ENCODE results near the gene MTX2.

The MTX2 gene

DNA sequence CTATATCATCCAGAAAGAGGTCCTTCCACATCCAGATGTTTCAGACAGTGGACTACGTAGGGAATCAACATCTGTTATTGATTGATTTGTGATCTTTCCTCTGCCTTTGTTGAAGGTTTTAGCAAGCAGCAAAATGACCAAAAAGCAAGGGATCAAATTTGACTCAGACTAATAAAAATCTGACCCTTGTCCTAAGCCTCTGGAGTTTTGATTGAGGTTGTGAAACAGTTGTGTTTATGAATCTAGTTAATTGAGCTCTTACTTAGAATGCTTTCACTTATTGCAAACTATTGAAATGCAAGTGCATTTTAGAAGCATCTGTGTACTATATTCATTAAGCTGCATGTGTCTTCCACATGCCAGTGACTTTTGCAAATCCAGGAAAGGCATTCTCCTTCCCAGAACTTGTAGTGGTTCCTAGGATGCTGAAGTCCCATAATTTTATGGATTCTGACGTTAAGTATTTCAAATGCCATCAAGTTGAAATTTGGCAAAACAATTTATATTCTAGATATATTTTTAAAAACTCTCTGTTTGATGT is 116.0 kb downstream of the MTX2 start:
- TF ChIP-seq MYC (IDR thresholded peaks at IDR 0.05; ENCODE audit: low read depth, low read length) (no peak), POLR2A (IDR thresholded peaks at IDR 0.05; ENCODE audit: extremely low read depth, insufficient read length) (no peak)
- TF ChIP-seq, protein P1, sequence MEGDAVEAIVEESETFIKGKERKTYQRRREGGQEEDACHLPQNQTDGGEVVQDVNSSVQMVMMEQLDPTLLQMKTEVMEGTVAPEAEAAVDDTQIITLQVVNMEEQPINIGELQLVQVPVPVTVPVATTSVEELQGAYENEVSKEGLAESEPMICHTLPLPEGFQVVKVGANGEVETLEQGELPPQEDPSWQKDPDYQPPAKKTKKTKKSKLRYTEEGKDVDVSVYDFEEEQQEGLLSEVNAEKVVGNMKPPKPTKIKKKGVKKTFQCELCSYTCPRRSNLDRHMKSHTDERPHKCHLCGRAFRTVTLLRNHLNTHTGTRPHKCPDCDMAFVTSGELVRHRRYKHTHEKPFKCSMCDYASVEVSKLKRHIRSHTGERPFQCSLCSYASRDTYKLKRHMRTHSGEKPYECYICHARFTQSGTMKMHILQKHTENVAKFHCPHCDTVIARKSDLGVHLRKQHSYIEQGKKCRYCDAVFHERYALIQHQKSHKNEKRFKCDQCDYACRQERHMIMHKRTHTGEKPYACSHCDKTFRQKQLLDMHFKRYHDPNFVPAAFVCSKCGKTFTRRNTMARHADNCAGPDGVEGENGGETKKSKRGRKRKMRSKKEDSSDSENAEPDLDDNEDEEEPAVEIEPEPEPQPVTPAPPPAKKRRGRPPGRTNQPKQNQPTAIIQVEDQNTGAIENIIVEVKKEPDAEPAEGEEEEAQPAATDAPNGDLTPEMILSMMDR (IDR thresholded peaks at IDR 0.05; ENCODE audit: low read depth, low read length): no peak
- TF ChIP-seq, protein P2, sequence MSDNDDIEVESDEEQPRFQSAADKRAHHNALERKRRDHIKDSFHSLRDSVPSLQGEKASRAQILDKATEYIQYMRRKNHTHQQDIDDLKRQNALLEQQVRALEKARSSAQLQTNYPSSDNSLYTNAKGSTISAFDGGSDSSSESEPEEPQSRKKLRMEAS (IDR thresholded peaks at IDR 0.05; ENCODE audit: low read depth, low read length): no peak
- H3K4me3 ChIP-seq (ENCODE audit: low read depth, low read length): no peak overlapping the region
- DNase-seq (ENCODE audit: low read depth): no peak

DNA sequence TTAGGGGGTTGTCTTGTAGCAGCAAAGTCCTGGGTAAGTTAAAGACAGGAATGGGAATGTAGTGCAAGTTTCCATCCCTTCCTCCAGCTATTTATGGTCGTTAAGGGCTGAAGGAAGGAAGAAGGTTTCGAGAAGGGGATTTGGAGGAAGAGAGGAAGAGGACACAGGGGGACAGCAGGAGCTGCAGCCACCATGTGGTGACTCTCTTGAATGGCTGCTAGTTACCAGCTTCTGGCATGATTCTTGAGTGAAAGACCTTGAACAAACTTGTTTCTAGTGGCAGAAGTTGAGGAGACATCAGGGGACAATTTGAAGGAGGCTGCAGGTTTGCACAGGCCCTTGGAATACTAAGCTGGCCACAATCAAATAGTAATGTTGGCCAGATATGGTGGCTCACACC is 116.6 kb downstream of the MTX2 start:
- no peak for TF ChIP-seq POLR2A (IDR thresholded peaks at IDR 0.05; ENCODE audit: extremely low read depth, insufficient read length)
- TF ChIP-seq, protein P2 (IDR thresholded peaks at IDR 0.05; ENCODE audit: low read depth, low read length): no peak
- no peak for TF ChIP-seq MYC (IDR thresholded peaks at IDR 0.05; ENCODE audit: low read depth, low read length)
- TF ChIP-seq, protein P1 (IDR thresholded peaks at IDR 0.05; ENCODE audit: low read depth, low read length): no peak
- peak; percentile 18 for DNase-seq (ENCODE audit: low read depth)
- H3K4me3 ChIP-seq (ENCODE audit: low read depth, low read length): no peak overlapping the region
